Endothelial cell of umbilical vein (primary cell): ENCODE data around the gene TMEM135.

Experiments used
- CTCF ChIP-seq, 2 donors: IDR thresholded peaks; 1 replicate in 1 of 2; 2 replicates in 1 of 2; pipeline ENCODE4 v1.5.1; 2011; ENCODE audit warnings: low read length in 2 of 2, mild to moderate bottlenecking in 2 of 2, moderate library complexity in 2 of 2, control low read depth in 1 of 2, inconsistent platforms in 1 of 2, low read depth in 1 of 2; ENCODE audit not compliant: insufficient read depth in 1 of 2; ENCODE audit errors: extremely low read depth in 1 of 2
- EZH2 ChIP-seq: IDR thresholded peaks from 2 replicates; pipeline ENCODE4 v1.6.1; 2012; ENCODE audit warnings: borderline replicate concordance, low read depth, mild to moderate bottlenecking, moderate library complexity, low read length, inconsistent platforms; ENCODE audit not compliant: severe bottlenecking
- FOS ChIP-seq: IDR thresholded peaks from 2 replicates; pipeline ENCODE4 v1.6.1; 2011; ENCODE audit warnings: mild to moderate bottlenecking, low read length, moderate library complexity, borderline replicate concordance; ENCODE audit not compliant: insufficient read depth
- GATA2 ChIP-seq: IDR thresholded peaks from 2 replicates; pipeline ENCODE4 v1.7.0; 2011; ENCODE audit warnings: low read depth, mild to moderate bottlenecking, moderate library complexity, mixed read lengths, low read length; ENCODE audit not compliant: insufficient read length, insufficient read depth
- JUN ChIP-seq: IDR thresholded peaks from 2 replicates; pipeline ENCODE4 v1.6.1; 2011; ENCODE audit warnings: borderline replicate concordance, low read depth; ENCODE audit not compliant: insufficient read length, insufficient read depth
- MAX ChIP-seq: IDR thresholded peaks from 2 replicates; pipeline ENCODE4 v1.6.1; 2011; ENCODE audit not compliant: insufficient read depth, insufficient read length
- MYC ChIP-seq: IDR thresholded peaks from one replicate; pipeline ENCODE4 v1.6.1; 2011; ENCODE audit warnings: mild to moderate bottlenecking, low read depth, low read length
- POLR2A ChIP-seq: IDR thresholded peaks from 2 replicates; pipeline ENCODE4 v1.6.1; 2012; ENCODE audit warnings: low read depth, mild to moderate bottlenecking, control low read depth, low read length
- POLR2AphosphoS5 ChIP-seq: IDR thresholded peaks from 2 replicates; pipeline ENCODE4 v1.6.1; 2012; ENCODE audit warnings: low read depth, mild to moderate bottlenecking, control low read depth, low read length, moderate library complexity; ENCODE audit not compliant: insufficient read depth

- TF ChIP-seq CTCF (IDR thresholded peaks at IDR 0.05; ENCODE audit: extremely low read depth in 1 of 2, insufficient read depth in 1 of 2, low read depth in 1 of 2, low read length in 2 of 2) (no peak), MAX (no peak), POLR2A (no peak), EZH2 (no peak), MYC (no peak), POLR2AphosphoS5 (no peak), FOS (peak; percentile 79), JUN (no peak), GATA2 (peak; percentile 64)
Observed at GRCh38 chr11:87366346-87366745, 328.6 kb downstream of the TMEM135 start.
